Activated CD4-positive, alpha-beta T cell treated with anti-CD3 and anti-CD28 coated beads, Interleukin-2, Interleukin-6, amounts not matched to agents 100 ng/mL and 50 ng/mL, durations not matched to agents 16 hours and 8 hours (primary cell): ENCODE measurements around the gene INPP4A.
"Not testable (repeated sequence)": the region's sequence is repeated elsewhere in the genome, so short reads cannot be mapped to it uniquely, and the experiment has no call there.

Experiments used
- DNase-seq: peaks from one replicate; pipeline ENCODE4 v3.0.0-alpha.2; 2020

Gene INPP4A

GRCh38 chr2:98569197-98569793, 124.6 kb downstream of the INPP4A start:
- peak; percentile 69 for DNase-seq

GRCh38 chr2:98569915-98570314, 125.3 kb downstream of the INPP4A start:
- no peak for DNase-seq

GRCh38 chr2:98570356-98570755, 125.7 kb downstream of the INPP4A start:
- DNase-seq, result no peak

- no peak for DNase-seq
Observed at GRCh38 chr2:98571121-98571701, 126.6 kb downstream of the INPP4A start.

- no peak for DNase-seq
Observed at GRCh38 chr2:98571796-98572195, 127.1 kb downstream of the INPP4A start.

GRCh38 chr2:98572211-98572610, 127.6 kb downstream of the INPP4A start:
- DNase-seq, result no peak

GRCh38 chr2:98572676-98573075, 128.0 kb downstream of the INPP4A start:
- DNase-seq, result no peak

GRCh38 chr2:98573426-98573825, 128.8 kb downstream of the INPP4A start:
- DNase-seq, result no peak

GRCh38 chr2:98576666-98577312, 132.1 kb downstream of the INPP4A start:
- DNase-seq, result no peak

GRCh38 chr2:98577313-98577712, 132.7 kb downstream of the INPP4A start:
- DNase-seq, result no peak

GRCh38 chr2:98578231-98578630, 133.6 kb downstream of the INPP4A start:
- DNase-seq, result no peak

- no peak for DNase-seq
Observed at GRCh38 chr2:98579926-98580325, 135.3 kb downstream of the INPP4A start.

- no peak for DNase-seq
Observed at GRCh38 chr2:98580656-98581284, 136.1 kb downstream of the INPP4A start.

- no peak for DNase-seq
Observed at GRCh38 chr2:98582523-98582922, 137.9 kb downstream of the INPP4A start.

- no peak for DNase-seq
Observed at GRCh38 chr2:98583276-98583675, 138.6 kb downstream of the INPP4A start.

GRCh38 chr2:98583816-98584618, 139.4 kb downstream of the INPP4A start:
- no peak for DNase-seq

GRCh38 chr2:98585386-98585785, 140.7 kb downstream of the INPP4A start:
- no peak for DNase-seq

- no peak for DNase-seq
Observed at GRCh38 chr2:98586551-98587140, 142.0 kb downstream of the INPP4A start.

GRCh38 chr2:98588880-98589431, 144.3 kb downstream of the INPP4A start:
- no peak for DNase-seq

- DNase-seq, result no peak
Observed at GRCh38 chr2:98589489-98589888, 144.8 kb downstream of the INPP4A start.

GRCh38 chr2:98592565-98592964, 147.9 kb downstream of the INPP4A start:
- DNase-seq, result no peak

- DNase-seq, result not testable (repeated sequence)
Observed at GRCh38 chr2:98594665-98595064, 150.0 kb downstream of the INPP4A start.
